Rectal smooth muscle tissue (tissue), 1 donor: ENCODE results near the gene JAK1.

Experiments
- H3K27ac ChIP-seq: one replicate; pipeline ENCODE4 v1.7.0; 2013; ENCODE audit warnings: low read depth, low read length, inconsistent platforms
- H3K27me3 ChIP-seq: one replicate; pipeline ENCODE4 v1.7.0; 2013; ENCODE audit warnings: low read length; ENCODE audit not compliant: control insufficient read depth, insufficient read depth
- H3K36me3 ChIP-seq: one replicate; pipeline ENCODE4 v1.7.0; 2013; ENCODE audit warnings: low read length; ENCODE audit not compliant: control insufficient read depth, insufficient read depth
- H3K4me1 ChIP-seq: one replicate; pipeline ENCODE4 v1.7.0; 2013; ENCODE audit warnings: low read length; ENCODE audit not compliant: control insufficient read depth, insufficient read depth
- H3K4me3 ChIP-seq: one replicate; pipeline ENCODE4 v1.7.0; 2013; ENCODE audit warnings: low read length
- H3K9ac ChIP-seq: one replicate; pipeline ENCODE4 v1.7.0; 2013; ENCODE audit warnings: low read length

JAK1 gene

DNA sequence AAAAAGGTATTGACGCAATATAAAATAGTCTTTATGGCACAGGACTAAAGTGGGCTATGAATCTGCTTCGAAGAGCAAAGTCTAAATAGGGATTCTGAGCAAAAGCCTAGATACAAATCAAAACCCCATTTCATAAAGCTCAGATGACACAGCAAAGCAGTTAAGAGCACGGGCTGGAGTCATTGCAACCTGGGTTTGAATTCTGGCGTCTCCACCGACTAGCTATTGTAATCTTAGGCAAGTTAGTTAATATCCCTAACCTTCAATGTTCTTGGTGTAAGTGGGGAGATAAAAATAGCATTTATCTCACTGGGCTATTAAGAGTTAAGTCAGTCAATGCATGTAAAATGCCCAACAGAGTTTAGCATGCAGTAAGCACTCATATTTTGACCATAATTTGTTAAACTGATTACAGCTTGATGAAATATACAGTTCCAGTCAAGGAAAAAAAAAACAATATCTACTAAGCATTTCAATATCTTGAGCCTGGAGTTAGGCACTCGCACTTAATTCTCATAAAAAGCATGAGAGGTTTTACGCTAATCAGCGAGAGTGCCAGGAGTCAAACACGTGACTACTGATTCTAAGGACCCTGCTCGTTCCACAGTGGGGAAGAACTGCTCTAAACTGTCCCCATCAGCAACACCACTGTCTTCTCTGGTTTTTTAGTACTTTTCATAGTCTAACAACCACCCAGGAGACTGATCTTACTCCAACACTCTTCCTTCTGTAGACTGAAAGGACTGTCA, 75.5 kb downstream of the JAK1 start:
- H3K27ac ChIP-seq = no peak overlapping the region
- H3K9ac ChIP-seq = no peak overlapping the region
- H3K4me1 ChIP-seq = peaks cover 6% of the 10 kb centered on the region
- no peaks in the 10 kb centered on the region for H3K36me3 ChIP-seq
- H3K4me3 ChIP-seq = no peak overlapping the region
- no peaks in the 10 kb centered on the region for H3K27me3 ChIP-seq

DNA sequence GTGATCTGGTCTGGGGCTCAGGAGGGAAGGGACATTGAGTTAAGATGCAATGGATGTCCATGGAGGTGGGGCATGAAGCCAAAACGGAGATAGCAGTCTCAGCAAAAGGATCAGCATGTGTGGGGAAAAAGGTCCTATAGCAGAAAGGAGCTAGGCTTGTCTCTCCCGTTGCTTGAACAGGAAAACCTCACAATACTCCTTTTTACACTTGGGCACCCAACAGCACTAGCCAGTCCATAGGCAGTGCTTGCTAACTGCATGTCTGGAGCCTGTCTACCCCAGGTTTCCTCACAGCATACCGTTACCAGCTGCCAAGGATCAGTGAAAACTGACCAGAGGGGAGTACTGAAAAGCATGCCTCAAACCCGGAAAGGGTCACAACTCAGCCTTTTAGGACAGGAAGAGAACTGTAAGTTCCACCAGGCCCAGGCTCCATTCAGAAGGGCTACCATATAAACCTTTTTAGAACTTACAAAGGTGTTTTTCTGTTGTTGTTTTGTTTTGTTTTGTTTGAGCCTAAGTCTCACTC, 78.6 kb downstream of the JAK1 start:
- Histone ChIP-seq H3K27ac (no peak overlapping the region), H3K4me3 (no peak overlapping the region), H3K9ac (no peak overlapping the region), H3K36me3 (peaks cover 2% of the 10 kb centered on the region), H3K4me1 (peaks cover under 1% of the 10 kb centered on the region), H3K27me3 (no peaks in the 10 kb centered on the region)

DNA sequence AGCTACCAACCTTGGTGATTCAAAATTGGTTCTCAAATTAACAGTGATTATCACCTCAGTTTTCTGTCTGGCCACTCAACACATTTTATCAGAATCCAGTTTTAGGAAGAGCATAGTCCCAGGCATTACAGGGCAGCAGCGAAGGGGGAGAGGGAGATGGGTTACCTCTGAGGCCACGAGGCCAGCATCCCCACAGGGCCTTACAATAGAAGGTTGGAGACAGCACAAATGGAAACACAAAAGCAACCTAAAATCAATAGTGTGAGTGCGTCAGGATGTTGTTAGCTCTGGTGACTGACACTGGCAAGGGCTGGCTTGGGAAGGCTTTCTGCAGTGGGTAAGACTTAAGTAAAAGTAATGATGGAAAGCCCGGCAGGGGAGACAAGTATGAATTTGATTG, 79.5 kb downstream of the JAK1 start:
- no peak overlapping the region for H3K9ac ChIP-seq
- H3K4me1 ChIP-seq = no peaks in the 10 kb centered on the region
- no peak overlapping the region for H3K4me3 ChIP-seq
- H3K27me3 ChIP-seq = no peaks in the 10 kb centered on the region
- peaks cover 2% of the 10 kb centered on the region for H3K36me3 ChIP-seq
- no peak overlapping the region for H3K27ac ChIP-seq

DNA sequence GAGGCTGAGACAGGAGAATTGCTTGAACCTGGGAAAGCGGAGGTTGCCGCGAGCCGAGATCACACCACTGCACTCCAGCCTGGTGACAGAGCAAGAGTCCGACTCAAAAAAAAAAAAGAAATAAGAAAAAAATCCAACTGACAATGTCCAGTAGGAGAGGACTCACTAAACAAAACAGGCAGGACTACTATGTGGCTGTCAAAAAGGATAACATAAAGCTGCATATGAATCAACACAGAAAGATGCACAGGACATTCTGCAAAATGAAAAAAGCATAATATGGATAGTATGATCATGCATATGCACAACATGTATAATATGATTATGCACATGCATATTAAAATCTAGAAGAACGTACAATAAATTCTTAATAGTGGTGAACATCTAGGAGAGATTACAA, 80.7 kb downstream of the JAK1 start:
- H3K36me3 ChIP-seq = peaks cover 2% of the 10 kb centered on the region
- H3K9ac ChIP-seq = no peak overlapping the region
- no peak overlapping the region for H3K4me3 ChIP-seq
- H3K27ac ChIP-seq = no peak overlapping the region
- no peaks in the 10 kb centered on the region for H3K27me3 ChIP-seq
- H3K4me1 ChIP-seq = no peaks in the 10 kb centered on the region

DNA sequence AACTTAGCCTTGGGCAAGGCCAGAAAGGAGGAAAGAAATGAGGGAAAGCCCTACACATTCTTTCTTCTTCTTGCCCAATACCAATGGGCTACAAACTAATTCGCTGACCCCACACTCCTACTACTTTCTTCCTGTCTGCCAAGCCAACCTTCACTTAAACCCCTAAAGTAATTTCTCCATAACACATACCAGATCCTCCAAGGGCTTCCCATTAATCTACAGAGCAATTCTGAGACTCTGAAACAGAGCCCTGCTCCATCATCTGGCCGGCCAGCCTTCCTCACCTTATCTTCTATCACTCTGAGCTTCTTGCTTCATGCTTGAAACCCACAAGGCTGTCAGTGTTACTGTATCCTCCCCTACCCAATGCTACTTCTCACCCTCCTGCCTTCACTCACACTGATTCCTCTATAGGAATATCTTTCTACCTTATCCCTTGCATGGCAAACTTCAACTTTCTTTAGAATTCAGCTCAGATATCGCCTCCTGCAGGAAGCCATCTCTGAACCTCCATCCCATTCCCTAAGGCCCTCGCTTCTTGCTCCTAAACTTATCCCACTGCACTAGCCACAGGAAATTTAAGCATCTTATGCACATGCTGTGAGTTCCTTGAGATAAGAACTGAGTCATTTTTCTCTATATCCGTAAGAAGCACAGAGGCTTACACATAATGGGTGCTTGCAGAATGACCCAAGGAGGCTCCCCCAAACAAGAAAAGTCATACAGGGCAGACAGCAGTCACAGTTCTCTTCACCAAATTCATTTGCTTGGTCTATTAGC, 81.9 kb downstream of the JAK1 start:
- peaks cover 2% of the 10 kb centered on the region for H3K36me3 ChIP-seq

GRCh38 chr1:64882574-64883255, 83.6 kb downstream of the JAK1 start:
- H3K4me1 ChIP-seq = no peaks in the 10 kb centered on the region
- peaks cover 6% of the 10 kb centered on the region for H3K36me3 ChIP-seq
- no peak overlapping the region for H3K4me3 ChIP-seq
- H3K27ac ChIP-seq = no peak overlapping the region
- no peak overlapping the region for H3K9ac ChIP-seq
- H3K27me3 ChIP-seq = no peaks in the 10 kb centered on the region

More for the DNA sequence above, 81.9 kb downstream of the JAK1 start:
- Histone ChIP-seq H3K4me3 (no peak overlapping the region), H3K9ac (no peak overlapping the region), H3K27me3 (no peaks in the 10 kb centered on the region), H3K4me1 (no peaks in the 10 kb centered on the region), H3K27ac (no peak overlapping the region)

DNA sequence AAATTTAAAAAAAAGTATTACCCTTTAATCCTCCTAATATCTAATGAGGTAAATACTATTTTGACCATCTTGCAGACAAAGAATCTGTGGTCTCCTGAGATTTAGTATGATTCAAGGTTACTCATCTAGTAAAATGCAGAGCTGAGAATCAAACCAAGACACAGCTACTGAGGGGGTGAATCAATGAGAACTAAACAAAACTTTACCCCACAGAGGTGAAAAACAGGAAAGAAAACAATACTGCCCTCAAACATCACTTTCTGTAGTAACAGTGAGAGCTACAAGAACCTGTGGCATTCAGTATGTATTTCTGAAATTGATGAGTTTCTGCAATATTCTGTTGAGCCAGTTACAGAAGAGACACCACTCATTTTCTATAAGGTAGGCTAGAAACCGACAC, 85.1 kb downstream of the JAK1 start:
- H3K4me3 ChIP-seq = no peak overlapping the region
- H3K36me3 ChIP-seq = peaks cover 8% of the 10 kb centered on the region
- no peaks in the 10 kb centered on the region for H3K27me3 ChIP-seq
- no peak overlapping the region for H3K9ac ChIP-seq
- H3K27ac ChIP-seq = no peak overlapping the region
- no peaks in the 10 kb centered on the region for H3K4me1 ChIP-seq

- H3K27ac ChIP-seq = no peak overlapping the region
- H3K27me3 ChIP-seq = no peaks in the 10 kb centered on the region
- no peaks in the 10 kb centered on the region for H3K4me1 ChIP-seq
- H3K4me3 ChIP-seq = no peak overlapping the region
- H3K36me3 ChIP-seq = peaks cover 11% of the 10 kb centered on the region
- no peak overlapping the region for H3K9ac ChIP-seq
Measured at GRCh38 chr1:64880449-64880848, 85.9 kb downstream of the JAK1 start.

DNA sequence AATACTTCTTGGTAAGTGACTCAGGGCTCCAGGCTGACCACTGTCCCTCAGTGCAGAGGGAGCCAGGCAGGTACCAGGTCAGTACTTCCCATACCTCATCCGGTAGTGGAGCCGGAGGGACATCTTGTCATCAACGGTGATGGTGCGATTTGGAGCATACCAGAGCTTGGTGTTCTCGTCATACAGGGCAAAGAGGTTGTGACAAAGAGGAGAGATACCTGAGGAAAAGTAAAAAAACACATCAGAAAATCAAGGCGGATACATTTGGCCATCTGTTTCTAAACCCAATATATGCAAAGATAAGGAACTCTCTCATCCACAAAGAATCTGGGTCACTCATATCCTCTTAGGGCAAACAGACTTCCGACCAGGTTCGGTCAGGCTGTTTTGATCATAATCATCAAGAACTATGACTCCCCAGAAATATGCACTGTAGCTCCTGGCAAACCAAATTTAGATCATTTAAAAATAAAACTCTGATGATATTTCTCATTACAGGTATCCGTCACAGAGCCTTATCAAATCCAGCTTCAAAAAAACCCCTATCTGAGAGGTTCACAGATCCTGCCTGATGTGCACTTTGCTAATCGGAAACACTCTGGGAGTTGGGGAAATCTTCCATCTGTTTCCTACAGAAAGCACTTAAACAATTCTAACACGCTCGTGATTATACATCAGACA, 87.3 kb downstream of the JAK1 start:
- no peaks in the 10 kb centered on the region for H3K27me3 ChIP-seq
- no peak overlapping the region for H3K4me3 ChIP-seq
- H3K9ac ChIP-seq = no peak overlapping the region
- H3K4me1 ChIP-seq = no peaks in the 10 kb centered on the region
- peaks cover 11% of the 10 kb centered on the region for H3K36me3 ChIP-seq
- H3K27ac ChIP-seq = no peak overlapping the region

DNA sequence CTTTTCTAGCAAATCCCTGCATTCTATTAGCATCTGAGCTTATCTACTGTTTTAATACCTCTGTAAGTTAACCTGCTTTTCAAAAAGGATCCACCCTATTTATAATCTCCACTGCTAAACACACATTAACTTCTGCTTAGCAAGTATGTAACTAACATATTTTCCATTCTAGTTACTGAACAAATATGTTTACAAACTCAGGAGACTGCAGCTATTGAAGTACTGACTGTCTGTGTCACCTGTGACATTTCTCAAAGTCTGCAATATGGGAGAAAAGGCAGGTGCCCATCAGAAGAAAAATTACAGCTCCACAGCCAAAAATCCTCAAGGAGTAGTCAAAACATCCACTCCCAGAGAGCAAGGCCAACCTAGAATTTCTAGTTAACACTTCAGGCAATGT, 88.3 kb downstream of the JAK1 start:
- no peak overlapping the region for H3K4me3 ChIP-seq
- H3K4me1 ChIP-seq = no peaks in the 10 kb centered on the region
- H3K36me3 ChIP-seq = peaks cover 15% of the 10 kb centered on the region
- H3K9ac ChIP-seq = no peak overlapping the region
- H3K27ac ChIP-seq = no peak overlapping the region
- H3K27me3 ChIP-seq = no peaks in the 10 kb centered on the region

DNA sequence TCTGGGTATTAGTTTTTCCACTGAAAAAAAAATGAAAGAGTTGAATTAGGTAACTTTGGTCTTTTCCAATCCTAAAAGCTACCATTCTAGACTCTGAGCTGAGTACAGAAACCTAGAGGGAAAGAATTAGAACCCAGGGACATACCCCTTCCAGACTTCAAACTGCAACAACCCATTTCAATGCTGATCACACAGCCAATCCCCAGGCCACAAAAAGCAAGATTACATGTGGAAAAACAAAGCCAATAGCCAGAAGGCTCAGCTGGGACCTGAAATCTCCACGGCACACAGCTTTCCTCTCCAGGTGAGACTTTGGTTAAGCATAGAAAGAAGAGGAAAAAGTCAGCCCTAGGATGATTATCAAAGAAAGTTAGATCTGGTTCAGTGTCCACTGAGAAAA, 88.8 kb downstream of the JAK1 start:
- Histone ChIP-seq H3K36me3 (peaks cover 17% of the 10 kb centered on the region), H3K9ac (no peak overlapping the region), H3K4me3 (no peak overlapping the region), H3K27me3 (no peaks in the 10 kb centered on the region), H3K4me1 (no peaks in the 10 kb centered on the region), H3K27ac (no peak overlapping the region)

- H3K4me3 ChIP-seq = no peak overlapping the region
- H3K27ac ChIP-seq = no peak overlapping the region
- H3K9ac ChIP-seq = no peak overlapping the region
- no peaks in the 10 kb centered on the region for H3K4me1 ChIP-seq
- no peaks in the 10 kb centered on the region for H3K27me3 ChIP-seq
- H3K36me3 ChIP-seq = peaks cover 17% of the 10 kb centered on the region
Measured at GRCh38 chr1:64877151-64877550, 89.2 kb downstream of the JAK1 start.
